ENCODE data around the gene TMEM42. TPM values are rescaled to one million over a fixed set of nuclear protein-coding genes. Genes with fewer than 3 reads are reported as not detected.

TMEM42 gene
- total and polyA plus RNA-seq, 2 of the 8 experiments (the other 6 are each of a cell fraction or from before 2014, with no cell fraction given) = 11.2 to 41.4 TPM

- TF ChIP-seq RXRA (IDR thresholded peaks at IDR 0.05; ENCODE audit: insufficient read depth, low read depth, low read length) = no peak
- peak; percentile 94 for TF ChIP-seq ATF3 (IDR thresholded peaks at IDR 0.05; ENCODE audit: insufficient read depth, low read depth, low read length)
- TF ChIP-seq CBX8 (IDR thresholded peaks at IDR 0.05; ENCODE audit: borderline replicate concordance, low read depth, low read length) = no peak
- TF ChIP-seq SP2 (IDR thresholded peaks at IDR 0.05; ENCODE audit: low read length) = no peak
- peak; percentile 88 for TF ChIP-seq TAF1 (IDR thresholded peaks at IDR 0.05; ENCODE audit: low read depth, low read length)
- peak; percentile 37 for TF ChIP-seq KDM4A (IDR thresholded peaks at IDR 0.05; ENCODE audit: low read depth, low read length, severe bottlenecking)
Measured at GRCh38 chr3:44861412-44862225, at the start of gene TMEM42 (continued).

Measured in H1 (cell line).